Ascending aorta (tissue), 2 donors: ENCODE results near the gene EXOC5. TPM values are rescaled to one million over a fixed set of nuclear protein-coding genes. Genes with fewer than 3 reads are reported as not detected.
"Not testable (repeated sequence)": the region's sequence is repeated elsewhere in the genome, so short reads cannot be mapped to it uniquely, and the experiment has no call there.

Experiments
- DNase-seq, 2 donors: peaks; one replicate each; pipeline ENCODE4 v3.0.0-alpha.2; 2019; ENCODE audit warnings: low spot score in 2 of 2
- H3K27ac ChIP-seq, 2 donors: fragments of 200-600 bp; sonication (generic); one replicate each; pipeline ENCODE4 v1.5.1; 2016 to 2017; ENCODE audit warnings: mild to moderate bottlenecking in 1 of 2
- H3K27me3 ChIP-seq: fragments of 200-600 bp; sonication (generic); one replicate; pipeline ENCODE4 v1.5.1; 2017
- H3K36me3 ChIP-seq, 2 donors: fragments of 200-600 bp; sonication (generic); one replicate each; pipeline ENCODE4 v1.5.1; 2016
- H3K4me1 ChIP-seq, 2 donors: fragments of 200-600 bp; sonication (generic); one replicate each; pipeline ENCODE4 v1.5.1; 2016 to 2017; ENCODE audit warnings: mild to moderate bottlenecking in 1 of 2
- H3K4me3 ChIP-seq, 2 donors: fragments of 200-600 bp; sonication (generic); one replicate each; pipeline ENCODE4 v1.5.1; 2016 to 2017; ENCODE audit warnings: mild to moderate bottlenecking in 1 of 2
- H3K9me3 ChIP-seq, 2 donors: fragments of 200-600 bp; sonication (generic); one replicate each; pipeline ENCODE4 v1.5.1; 2016
- intact Hi-C: fragments of 100-400 bp; cut with DNase I; formaldehyde crosslinking; loops from one replicate; pipeline ENCODE4 v1.15.1; 2023
- total RNA-seq: library from RNA; depleted of rRNA; stranded (reverse); fragments of >200 nt; gene quantifications from one replicate; pipeline ENCODE4 v1.1.0, GENCODE V29; 2016
- TF ChIP-seq, protein P1 (sequence below), 3 experiments: fragments of 200-600 bp in 2 of 3; fragments of 450-650 bp in 1 of 3; sonication (generic) in 2 of 3; IDR thresholded peaks; one replicate each; pipeline ENCODE4 v1.5.1; 2016 to 2019; ENCODE audit warnings: antibody characterized with exemption in 3 of 3, mild to moderate bottlenecking in 1 of 3, moderate library complexity in 1 of 3

EXOC5 gene
- total RNA-seq, 1 donor from 2014 or later = 19.2 TPM

DNA sequence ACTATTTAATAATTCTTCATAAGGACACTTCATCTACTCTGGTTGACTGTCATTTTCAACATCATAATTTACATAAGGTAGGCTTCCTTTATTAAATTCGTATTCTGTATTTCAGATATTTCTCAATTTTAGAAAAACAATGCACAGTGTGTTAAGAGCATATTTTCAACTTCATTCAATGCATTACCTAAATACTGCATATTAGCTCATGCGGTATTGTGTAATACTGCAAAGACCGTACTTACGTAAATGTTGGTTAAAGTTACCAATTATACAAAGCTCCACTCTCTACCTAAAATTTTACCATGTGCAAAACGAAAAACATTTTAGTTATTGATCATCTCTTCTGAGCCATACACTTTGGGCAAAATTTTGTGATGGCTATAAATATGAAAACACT lies 62.8 kb downstream of the EXOC5 start:
- no peaks in the 10 kb centered on the region for H3K9me3 ChIP-seq
- no peaks in the 10 kb centered on the region for H3K27me3 ChIP-seq
- TF ChIP-seq, protein P1, sequence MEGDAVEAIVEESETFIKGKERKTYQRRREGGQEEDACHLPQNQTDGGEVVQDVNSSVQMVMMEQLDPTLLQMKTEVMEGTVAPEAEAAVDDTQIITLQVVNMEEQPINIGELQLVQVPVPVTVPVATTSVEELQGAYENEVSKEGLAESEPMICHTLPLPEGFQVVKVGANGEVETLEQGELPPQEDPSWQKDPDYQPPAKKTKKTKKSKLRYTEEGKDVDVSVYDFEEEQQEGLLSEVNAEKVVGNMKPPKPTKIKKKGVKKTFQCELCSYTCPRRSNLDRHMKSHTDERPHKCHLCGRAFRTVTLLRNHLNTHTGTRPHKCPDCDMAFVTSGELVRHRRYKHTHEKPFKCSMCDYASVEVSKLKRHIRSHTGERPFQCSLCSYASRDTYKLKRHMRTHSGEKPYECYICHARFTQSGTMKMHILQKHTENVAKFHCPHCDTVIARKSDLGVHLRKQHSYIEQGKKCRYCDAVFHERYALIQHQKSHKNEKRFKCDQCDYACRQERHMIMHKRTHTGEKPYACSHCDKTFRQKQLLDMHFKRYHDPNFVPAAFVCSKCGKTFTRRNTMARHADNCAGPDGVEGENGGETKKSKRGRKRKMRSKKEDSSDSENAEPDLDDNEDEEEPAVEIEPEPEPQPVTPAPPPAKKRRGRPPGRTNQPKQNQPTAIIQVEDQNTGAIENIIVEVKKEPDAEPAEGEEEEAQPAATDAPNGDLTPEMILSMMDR (IDR thresholded peaks at IDR 0.05) = no peak
- no peak overlapping the region for H3K27ac ChIP-seq
- no peaks in the 10 kb centered on the region for H3K4me1 ChIP-seq
- peaks cover 11 to 24% of the 10 kb centered on the region in 2 donors for H3K36me3 ChIP-seq
- H3K4me3 ChIP-seq = no peak overlapping the region
- intact Hi-C loops = no loop called here
- DNase-seq = no peak

DNA sequence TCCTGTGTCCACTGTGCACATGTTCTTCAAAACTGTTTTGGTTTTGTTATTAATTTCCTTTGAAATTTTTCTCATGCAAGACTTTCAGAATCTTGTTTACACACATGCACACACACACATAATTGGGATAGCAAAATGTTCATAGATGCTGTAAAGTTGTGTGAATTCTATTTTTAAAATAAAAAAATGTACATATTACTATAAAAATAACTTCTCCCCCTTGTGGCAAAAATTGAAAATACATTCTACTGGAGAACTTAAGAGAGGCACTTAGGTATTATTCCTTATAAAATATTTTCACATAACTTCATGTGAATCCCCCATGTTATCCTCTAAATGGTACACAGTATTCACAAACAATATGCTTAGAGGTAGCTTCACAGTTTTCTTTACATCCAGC lies 66.0 kb downstream of the EXOC5 start:
- TF ChIP-seq, protein P1 (IDR thresholded peaks at IDR 0.05) = peak in 2 of 3 experiments; percentile 24 to 38
- H3K9me3 ChIP-seq, H3K27ac ChIP-seq, H3K36me3 ChIP-seq, H3K27me3 ChIP-seq, intact Hi-C loops, H3K4me3 ChIP-seq, H3K4me1 ChIP-seq, DNase-seq: not testable (repeated sequence)

DNA sequence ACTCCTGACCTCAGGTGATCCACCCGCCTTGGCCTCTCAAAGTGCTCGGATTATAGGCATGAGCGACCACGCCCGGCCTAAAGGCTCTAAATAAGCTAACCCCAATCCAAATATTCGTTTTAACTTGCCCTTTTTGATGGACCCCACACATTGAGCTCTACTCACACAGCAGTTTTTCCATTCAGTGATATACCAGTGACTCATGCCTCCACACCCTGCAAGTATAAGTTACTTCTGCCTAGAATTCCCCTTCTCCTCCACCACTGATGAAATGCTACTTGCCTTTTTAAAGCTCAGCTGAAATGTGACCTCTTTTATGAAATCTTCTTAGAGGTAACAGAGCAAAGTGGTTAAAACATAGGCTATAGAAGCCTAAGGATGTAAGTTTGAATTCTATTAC lies 68.8 kb downstream of the EXOC5 start:
- H3K27ac ChIP-seq = no peak overlapping the region
- no peaks in the 10 kb centered on the region for H3K4me1 ChIP-seq
- no peaks in the 10 kb centered on the region for H3K36me3 ChIP-seq
- intact Hi-C loops = no loop called here
- no peaks in the 10 kb centered on the region for H3K27me3 ChIP-seq
- DNase-seq = no peak
- no peaks in the 10 kb centered on the region for H3K9me3 ChIP-seq
- TF ChIP-seq, protein P1 (IDR thresholded peaks at IDR 0.05) = no peak
- no peak overlapping the region for H3K4me3 ChIP-seq

DNA sequence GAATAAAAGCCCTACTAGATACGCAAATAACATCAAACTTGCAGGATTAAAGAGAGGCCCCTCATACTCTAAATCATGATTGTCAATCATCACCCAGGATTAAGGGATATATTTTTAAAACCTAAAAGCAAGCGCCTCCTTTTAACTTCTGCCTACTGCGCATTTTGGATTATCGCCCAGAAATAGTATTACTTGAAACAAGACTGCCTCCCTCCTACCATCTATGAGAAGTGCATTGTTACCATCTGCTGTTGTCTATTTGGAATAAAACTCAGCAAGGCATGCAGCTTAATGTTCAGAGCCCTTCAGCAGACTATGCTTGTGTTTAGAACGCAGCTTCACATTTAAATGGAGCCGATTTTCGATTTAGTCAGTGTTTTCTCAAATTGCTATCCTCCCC lies 79.6 kb downstream of the EXOC5 start:
- no peak overlapping the region for H3K27ac ChIP-seq
- no peaks in the 10 kb centered on the region for H3K4me1 ChIP-seq
- H3K4me3 ChIP-seq = no peak overlapping the region
- intact Hi-C loops = no loop called here
- TF ChIP-seq, protein P1 (IDR thresholded peaks at IDR 0.05) = no peak
- H3K9me3 ChIP-seq = no peaks in the 10 kb centered on the region
- H3K27me3 ChIP-seq = no peaks in the 10 kb centered on the region
- DNase-seq = no peak
- H3K36me3 ChIP-seq = no peaks in the 10 kb centered on the region

DNA sequence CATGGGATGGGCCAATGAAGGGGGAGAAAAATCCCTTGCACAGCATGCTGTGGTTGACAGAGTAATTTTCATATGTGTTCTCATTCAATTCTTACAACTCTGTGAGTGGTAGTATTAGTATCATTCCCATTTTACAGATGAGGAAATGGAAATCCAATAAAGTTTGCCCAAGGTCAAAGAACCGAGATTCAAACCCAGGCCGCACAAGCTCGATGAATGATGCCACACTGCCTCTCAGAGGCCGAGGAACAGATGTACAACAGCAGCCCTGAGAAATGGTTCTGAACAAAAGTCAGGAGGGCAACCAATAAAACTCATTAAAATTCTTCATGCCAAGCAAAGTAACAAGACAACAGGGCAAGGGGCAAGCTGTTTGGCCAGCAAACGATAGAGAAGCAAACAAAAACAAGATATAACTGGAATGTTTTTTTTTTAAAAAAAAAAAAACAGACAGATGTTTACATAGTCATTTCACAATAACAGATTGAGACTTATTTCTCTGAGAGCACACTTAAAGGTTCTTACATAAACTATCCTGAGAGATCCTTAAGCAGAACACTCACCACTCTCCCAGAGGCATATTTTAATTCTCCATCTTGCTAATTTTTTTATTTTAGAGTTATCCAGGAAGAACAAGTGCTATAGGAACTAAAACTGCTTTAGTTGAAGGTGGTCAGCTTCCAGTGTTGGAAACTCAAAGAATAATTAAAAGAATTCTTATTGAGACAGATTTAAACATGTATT lies 85.8 kb downstream of the EXOC5 start:
- Histone ChIP-seq H3K27me3 (no peaks in the 10 kb centered on the region), H3K36me3 (no peaks in the 10 kb centered on the region), H3K9me3 (no peaks in the 10 kb centered on the region), H3K4me1 (no peaks in the 10 kb centered on the region), H3K27ac (no peak overlapping the region), H3K4me3 (no peak overlapping the region)
- DNase-seq = no peak
- TF ChIP-seq, protein P1 (IDR thresholded peaks at IDR 0.05) = no peak
- intact Hi-C loops = no loop called here
